Kidney tubule cell (primary cell): Measurements from ENCODE around the gene DNPEP.

Source experiments
- DNase-seq: peaks from one replicate; pipeline ENCODE4 v3.0.0-alpha.2; 2018; ENCODE audit warnings: low spot score

The DNPEP gene

DNA sequence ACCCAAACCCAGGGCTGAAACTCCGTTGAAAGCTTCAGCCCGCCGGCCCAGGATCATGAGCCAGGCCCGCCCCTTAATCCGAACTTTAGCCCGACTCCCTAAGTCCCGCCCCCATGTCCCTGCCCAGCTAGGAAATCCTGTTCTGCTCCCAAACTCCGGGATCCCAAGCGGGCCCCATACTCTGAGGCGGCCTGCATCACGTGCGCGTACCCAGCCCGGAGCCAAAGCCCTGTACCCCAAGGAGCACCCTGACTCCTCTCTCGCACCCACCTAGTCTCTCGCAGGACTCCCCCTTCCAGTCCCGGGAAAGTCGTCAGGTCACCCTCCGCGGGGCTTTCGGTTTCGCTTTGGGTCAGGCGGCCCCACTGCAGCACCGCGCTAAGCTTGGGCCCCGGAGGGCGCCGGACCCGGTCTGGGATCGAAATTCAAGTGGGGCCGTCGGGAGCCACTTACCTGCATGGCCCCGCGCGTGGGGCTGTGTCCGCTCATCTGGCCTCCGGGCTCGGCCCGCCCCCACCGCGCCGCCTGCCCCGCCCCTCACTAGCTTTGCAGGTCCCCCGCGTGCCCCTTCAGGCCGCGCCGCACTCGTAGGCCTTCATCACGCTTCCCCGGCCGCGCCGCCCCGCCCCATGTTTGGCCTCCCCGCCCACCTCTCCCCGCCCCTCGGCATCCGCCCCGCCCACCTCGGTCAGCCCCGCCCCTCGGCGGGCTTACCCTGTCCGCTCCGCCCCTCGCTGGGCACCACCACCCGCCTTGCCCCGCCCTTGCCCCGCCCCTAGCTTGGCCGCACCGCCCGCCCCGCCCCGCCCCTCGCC, at the start of gene DNPEP:
DNPEP (minus strand) TSS at position 607 of the 815 bp plus-strand sequence; CDS start at position 489, 118 bp downstream.
- peak; percentile 90 for DNase-seq

DNA sequence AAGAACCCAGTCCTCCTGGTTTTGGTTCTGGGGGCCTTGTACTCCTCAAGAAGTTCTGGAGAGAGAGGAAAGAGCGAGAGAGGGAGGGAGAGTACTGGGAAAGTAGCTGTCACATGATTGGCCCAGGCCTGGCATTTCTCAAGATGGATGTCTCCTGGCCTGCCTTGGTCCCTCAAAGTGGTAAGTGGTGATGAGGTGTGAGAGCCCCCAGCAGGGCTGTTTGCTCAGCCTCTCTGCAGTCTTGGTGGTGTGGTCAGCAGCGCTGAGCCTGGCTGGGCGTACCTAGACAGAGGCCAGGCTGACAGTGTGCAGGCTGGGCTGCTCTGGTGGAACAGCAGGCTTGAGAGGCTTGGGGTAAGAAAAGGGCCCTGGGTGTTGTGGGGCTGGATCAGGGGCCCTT, 49.4 kb upstream of the DNPEP start:
- DNase-seq = no peak

DNA sequence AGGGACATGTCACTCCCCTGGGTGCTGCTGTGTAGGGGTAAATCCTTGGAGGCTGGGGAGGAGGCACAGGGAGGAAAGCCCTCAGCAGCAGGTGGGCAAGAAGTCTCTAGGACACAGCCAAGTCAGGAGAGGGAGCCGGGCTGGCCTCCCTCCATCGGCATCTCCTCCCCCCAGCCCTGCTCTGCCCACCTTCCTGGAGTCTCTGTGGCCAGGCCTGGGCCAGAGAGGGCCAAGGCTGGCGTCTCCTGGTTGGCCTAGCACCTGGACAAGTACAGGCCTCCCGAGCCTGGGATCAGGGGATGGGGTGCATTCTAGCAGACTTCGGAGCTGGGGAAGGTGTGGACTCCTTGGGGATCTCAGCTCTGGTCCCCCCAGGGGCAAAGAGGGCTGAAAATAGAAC, 48.8 kb upstream of the DNPEP start:
- no peak for DNase-seq

DNA sequence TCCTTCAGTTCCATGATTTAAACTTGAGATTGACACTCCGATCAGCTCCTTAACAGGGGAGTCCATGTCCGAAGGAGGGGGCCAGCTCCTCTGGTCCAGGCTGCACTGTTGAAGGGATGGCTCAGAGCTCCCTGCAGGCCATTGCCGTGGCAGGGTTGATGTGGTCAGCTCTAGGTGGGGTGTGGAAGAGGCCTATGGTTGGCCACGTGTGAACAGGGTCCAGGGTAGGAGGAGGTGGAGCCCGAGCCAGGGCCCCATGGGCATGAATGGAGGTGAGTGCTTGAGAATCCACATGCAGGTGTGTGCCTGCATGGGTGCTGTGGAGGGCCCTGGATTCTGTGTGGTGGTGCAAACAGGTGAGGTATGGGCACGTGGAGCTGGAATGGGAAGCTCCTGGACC, 48.0 kb upstream of the DNPEP start:
- no peak for DNase-seq

DNA sequence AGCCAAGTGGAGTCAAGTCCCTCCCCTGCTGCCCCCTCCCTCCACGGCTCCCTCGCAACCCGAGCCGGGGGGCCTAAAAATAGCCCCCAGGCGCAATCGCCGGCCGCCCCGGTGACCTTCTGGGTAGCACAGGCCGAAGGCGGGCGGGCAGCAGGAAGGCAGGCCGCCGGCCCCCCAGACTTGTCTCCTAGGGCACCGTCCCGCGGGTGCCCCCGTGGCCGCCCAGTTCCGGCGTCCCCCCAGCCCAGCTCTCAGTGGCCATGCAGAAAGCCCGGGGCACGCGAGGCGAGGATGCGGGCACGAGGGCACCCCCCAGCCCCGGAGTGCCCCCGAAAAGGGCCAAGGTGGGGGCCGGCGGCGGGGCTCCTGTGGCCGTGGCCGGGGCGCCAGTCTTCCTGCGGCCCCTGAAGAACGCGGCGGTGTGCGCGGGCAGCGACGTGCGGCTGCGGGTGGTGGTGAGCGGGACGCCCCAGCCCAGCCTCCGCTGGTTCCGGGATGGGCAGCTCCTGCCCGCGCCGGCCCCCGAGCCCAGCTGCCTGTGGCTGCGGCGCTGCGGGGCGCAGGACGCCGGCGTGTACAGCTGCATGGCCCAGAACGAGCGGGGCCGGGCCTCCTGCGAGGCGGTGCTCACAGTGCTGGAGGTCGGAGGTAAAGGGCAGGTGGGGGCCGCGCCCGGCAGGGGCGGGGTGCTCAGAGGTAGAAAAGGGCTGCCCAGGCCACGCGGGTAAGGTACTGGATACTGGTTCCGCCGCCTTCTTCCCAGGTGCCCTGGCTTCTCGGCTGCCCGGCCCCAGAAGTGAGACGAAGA, 47.2 kb upstream of the DNPEP start, which contains the start of gene SPEG:
SPEG (plus strand) TSS at position 126 of the 808 bp plus-strand sequence; CDS start at position 261, 135 bp downstream.
- DNase-seq = no peak

DNA sequence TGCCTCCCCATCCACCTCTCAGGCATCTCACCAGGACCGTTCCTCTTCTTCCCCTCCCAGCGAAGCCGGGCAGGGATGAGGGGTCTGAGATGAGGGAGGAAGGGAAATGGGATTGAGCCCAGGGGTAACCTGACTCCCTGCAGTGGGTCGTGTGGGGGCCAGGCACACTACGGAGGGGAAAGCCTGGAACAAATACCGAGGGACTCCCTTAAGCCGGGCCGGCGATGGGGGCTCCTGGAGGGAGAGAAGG, 46.7 kb upstream of the DNPEP start:
- no peak for DNase-seq

DNA sequence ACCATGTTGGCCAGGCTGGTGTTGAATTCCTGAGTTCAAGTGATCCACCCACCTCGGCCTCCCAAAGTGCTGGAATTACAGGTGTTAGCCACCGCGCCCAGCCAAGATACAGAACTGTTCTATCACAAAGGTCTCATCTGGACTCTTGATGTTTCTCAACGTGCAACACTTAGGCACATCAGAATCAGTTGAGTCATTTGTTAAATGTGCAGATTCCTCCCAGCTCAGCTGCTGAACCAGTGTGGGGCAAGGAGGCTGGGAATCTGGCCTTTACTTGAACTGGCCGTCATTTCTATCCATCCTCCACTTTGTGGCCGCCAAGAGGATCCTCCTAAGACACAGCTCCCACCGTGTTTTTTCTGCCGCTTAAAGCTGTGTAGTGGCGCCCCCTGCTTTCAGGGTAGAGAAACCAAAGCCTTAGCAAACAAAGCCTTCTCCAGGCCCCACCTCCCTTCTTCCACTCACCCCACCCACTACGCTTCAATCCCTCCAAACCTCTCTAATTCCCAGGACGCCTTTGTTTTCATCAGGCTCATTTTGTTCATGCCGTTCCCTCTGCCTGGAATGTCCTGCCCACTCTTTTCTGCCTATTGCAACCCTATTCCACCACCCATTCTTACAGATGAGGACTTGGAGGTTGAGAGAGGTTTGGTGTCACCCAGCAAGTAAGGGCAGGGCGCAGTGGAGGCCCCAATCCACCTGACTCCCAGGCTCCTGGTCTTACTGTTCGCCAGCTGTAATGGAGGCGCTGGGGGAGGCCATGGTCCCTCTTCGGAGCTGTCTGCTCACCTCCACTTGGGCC, 46.2 kb upstream of the DNPEP start:
- DNase-seq = peak; percentile 31

DNA sequence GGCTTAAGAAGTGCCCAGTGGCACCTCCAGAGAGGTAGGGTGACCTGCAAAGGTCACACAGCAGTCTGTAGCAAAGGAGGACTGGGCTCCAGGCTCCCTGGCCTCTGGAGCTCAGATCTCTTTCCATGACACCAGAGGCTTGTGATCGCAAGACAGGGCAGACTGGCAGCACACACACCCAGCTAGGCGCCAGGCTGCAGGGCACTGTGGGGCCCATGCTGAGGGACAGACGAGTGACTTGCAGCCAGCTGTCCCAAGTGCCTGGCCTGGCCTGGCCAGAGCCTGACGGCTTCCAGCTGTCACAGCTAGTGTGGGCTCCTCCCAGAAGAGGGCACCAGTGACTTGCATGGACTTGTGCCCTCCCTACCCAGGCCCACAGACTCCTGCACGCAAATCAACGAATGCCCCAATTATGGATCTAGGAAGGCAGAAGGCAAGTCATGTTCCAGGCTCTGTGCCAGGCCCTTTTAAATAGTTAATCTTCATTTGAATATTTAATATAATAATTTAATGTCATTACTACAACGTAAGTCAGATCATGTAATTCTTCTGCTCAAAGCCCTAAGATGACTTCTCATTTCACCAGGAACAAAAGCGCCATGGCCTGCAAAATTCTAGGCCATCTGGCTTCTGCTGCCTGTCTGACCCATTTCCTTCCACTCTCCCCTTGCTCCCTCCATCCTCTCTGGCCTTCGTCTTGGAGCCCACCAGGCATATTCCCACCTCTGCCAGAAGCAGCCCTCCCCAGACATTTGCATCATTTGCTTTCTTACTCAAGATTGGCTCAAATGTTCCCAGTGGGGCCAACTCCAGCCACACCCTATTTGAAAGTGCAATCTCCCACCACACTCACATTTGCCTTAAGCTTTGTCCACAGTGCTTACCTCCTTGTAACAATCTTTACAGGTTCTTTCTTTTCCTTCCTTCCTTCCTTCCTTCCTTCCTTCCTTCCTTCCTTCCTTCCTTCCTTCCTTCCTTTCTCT, 43.2 kb upstream of the DNPEP start:
- DNase-seq = peak; percentile 38

DNA sequence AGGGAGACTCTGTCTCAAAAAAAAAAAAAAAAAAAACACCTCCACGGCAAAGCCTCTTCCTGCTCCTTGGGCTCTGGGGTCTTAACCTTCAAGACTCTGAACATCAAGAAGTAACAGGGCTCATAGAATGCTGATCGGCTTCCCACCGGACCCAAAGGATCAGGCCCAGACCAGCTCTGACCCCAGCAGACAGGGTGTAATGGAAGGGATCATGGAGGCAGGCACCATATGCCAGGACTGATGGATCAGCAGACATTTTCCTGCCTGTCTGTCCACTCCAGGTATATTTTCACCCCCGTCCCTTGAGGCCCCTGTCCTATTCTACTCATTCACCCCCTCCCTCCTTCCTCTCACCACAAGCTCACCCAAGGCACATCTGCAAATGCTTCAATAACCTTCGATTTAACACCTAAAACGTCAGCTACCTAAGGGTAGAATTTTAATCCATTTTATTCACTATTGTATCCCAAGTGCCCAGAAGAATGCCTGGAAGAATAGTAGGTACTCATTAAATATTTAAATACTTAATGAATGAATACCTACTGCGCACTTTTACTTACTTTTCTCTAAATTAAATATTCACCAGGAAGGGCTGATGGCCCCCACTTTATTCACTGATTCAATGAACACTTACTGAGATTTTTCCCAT, 42.4 kb upstream of the DNPEP start:
- DNase-seq = no peak

DNA sequence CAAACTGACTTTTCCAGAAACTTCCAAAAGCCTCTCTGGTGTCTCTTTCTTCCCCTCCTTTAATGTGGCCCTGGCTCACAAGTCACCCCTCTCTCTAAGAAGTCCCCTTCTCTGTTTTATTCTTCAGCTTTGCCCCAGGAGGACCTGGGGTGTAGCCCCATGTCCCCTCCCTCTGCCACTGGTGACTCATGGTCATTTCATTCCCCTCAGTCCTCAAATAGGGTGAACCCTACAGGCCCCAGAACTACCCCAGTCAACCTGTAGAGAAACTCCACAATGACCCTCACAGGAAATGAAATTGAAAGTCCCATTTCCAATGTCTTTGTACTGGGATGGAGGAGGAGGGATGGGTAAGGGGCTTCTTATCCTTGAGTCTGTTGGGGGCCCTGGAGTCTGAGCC, 40.8 kb upstream of the DNPEP start:
- no peak for DNase-seq

DNA sequence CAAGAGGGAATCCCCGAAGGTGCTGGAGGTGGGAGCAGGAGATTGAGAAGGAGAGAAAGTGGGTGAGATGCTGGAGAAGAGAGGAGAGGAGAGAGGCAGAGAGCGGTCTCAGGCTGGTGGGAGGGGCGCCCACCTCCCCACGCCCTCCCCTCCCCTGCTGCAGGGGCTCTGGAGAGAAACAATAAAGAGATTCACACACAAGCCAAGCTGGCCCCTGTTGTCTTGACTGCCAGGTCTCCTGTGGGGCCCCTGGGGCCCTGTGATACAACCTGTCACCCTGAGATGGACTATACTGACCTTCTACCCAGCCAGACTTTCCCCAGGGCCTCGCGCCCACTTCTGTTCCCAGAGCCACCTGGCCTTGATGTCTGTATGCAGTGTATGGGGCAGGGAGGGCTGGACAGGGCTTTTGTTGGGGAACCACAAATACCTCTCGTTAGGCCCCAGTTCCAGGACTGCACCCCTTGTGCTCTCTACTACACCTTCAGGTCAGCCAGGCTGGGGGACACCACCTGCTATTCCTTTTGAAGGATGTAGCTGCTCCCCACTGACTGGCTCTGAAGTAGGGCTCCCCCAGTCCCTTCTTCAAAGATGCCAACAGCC, 38.9 kb upstream of the DNPEP start:
- no peak for DNase-seq

DNA sequence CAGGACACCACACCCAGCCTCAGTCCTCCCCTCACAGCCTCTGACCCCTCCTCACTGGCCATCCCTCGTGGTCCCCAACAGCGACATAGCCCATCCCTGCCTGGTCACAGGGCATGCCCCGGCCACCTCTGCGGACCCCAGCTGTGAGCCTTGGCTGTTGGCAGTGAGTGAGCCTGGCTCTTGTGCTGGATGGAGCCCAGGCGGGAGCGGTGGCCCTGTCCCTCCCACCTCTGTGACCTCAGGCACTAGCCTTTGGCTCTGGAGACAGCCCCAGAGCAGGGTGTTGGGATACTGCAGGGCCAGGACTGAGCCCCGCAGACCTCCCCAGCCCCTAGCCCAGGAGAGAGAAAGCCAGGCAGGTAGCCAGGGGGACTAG, 38.3 kb upstream of the DNPEP start:
- no peak for DNase-seq

DNA sequence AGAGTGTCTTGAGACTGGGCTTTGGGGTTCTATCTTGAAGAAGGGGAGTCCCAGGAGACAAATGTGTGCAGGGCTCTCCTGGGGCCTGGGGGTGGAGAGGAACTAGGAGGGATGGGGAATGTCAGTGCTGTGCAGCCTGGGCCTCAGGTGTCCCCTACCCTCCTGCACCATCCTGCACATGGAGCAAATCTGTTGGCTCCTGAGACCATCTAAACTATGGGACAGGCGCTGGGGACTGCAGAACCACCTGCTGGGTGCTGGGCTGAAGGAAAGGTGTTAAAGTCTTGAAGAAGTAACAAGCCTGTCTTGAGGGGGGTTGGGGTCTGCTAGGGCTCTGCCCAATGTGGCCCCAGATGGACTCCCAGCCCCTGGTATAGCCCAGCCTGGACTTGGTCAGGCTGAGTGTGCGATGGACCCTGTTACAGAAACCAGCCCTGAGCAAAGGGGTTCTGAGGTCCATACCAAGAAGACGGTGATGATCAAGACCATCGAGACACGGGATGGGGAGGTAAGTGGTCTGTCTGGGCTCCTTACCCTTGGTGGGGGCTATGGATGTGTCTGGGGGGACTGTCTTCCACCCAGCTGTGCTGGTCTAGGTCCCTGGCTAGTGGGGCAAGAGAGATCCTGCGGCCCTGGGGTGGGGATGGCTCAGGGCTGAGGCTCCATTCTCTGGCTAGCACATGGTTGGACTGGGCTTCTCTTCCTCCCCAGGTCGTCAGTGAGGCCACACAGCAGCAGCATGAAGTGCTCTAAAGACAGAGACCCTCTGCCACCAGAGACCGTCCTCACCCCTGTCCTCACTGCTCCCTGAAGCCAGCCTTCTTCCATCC, 37.7 kb upstream of the DNPEP start:
- no peak for DNase-seq

DNA sequence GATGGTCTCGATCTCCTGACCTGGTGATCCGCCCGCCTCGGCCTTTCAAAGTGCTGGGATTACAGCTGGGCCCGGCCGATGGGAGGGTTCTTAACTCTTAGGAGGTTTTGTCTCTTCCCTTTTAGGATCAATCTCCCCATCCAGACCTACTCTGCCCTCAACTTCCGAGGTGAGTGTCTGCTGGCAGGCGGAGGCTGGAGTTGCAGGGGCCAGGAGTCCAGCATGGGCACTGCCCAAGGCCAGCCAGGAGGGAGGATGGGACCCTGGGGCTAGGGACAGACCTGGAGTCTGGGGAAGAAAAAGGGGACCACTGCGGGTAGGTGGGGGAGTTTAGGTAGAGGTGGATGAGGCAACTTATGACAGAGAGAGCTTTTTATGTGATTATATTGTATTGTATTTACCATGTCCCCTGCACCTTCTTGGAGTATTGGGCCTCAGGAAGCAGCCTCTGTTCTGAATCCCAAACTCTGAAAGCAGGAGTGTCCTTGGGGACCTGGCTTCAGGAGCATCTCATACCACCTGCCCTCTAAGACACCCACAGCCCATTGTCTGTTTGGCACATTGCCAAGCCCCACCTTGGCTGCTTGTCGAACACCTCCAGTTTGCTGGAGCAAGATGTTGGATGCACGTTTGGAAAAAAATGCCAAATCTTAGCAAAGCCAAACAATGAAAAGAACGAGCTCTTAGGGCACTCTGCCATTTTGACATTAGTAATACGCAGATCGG, 36.1 kb upstream of the DNPEP start:
- no peak for DNase-seq

DNA sequence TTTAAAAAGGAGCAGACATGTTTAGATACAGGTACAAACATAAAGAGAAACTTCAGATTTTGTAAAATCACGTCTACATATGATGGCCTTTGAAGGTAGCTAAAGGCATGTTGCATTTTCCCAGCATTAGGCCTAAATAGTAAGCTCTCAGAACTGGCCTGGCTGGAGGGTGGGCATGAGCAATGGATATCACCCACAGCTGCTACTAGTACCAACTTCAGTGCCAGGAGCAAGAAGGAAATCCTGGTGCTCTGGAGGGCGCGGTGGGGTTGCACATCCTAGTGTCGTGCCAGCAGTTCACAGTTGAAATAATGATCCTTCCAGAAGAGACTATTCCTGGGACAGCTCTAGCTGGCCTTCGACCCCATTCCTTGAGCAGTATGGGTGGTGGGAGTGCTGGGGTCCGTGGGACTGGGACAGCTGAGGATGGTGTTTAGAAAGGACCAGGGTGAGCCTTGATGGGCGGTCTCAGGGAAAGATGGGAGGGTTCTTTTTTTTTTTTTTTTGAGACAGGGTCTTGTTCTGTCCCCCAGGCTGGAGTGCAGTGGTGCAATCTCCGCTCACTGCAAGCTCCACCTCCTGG, 35.3 kb upstream of the DNPEP start:
- no peak for DNase-seq

DNA sequence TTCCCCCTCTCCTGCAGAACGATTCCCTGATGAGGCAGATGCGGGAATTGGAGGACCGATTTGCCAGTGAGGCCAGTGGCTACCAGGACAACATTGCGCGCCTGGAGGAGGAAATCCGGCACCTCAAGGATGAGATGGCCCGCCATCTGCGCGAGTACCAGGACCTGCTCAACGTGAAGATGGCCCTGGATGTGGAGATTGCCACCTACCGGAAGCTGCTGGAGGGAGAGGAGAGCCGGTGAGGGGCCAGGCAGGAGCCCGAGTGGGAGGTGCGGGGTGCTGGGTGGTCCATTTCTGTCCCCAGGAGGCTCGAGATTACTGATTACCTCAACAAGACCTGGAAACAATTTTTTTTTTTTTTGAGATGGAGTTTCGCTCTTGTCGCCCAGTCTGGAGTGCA, 33.6 kb upstream of the DNPEP start:
- DNase-seq = no peak

DNA sequence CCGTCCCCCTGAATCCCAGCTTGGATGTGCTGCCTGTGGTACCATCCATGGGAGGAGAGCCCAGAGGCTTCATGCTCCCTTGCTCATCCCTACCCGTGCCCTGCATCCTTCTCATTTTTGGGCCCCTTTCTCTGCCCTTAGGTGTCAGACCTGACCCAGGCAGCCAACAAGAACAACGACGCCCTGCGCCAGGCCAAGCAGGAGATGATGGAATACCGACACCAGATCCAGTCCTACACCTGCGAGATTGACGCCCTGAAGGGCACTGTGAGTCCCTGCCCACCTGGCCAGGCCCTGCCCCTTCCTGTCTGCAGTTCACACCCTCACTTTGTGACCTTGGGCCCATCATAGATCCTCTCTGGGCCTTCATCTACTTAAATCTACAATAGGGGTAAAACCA, 33.0 kb upstream of the DNPEP start:
- DNase-seq = no peak

DNA sequence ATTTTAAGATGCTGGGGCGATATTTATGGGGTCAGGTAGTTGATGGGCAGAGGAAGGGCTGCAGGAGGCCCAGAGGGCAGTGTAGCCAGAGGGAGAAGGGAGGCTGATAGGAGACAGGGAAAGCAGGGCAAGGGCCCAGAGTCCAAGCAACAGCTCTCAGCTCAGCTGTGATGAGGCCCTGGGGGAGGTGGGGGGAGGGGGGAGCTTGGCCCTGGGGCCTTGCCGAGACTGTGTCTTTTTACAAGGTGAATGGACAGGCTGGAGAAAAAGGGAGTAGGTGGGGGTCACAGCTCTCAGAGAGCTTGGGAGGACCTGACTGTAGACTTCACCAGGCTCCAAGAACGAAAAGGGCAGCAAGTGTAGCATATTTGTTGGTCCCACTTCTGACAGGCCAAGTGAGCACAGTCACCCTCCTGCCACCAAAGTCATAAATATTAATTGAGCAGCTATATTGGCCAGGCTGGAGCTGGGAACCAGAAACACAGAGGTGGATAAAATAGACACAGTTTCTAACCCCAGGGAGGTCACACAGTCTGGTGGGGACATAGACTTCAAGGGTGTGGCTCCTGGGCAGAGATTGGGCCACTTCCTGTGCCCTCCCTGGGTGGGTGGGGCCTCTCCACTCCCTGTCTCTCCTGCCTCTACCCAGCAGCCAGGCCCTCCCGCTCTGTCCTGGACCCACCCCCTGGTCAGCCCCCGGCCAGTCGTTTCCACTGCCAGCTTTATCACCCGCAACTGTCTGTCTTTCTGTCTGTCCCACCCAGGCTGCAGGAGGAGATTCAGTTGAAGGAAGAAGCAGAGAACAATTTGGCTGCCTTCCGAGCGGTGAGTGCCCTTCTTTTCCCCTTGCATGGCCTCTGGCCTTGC, 31.9 kb upstream of the DNPEP start:
- no peak for DNase-seq
